ENCODE data around the gene RPS21. TPM values are rescaled to one million over a fixed set of nuclear protein-coding genes. Genes with fewer than 3 reads are reported as not detected.

Gene RPS21
- total RNA-seq, 2 experiments from 2014 or later, result 1,751 to 1,764 TPM

DNA sequence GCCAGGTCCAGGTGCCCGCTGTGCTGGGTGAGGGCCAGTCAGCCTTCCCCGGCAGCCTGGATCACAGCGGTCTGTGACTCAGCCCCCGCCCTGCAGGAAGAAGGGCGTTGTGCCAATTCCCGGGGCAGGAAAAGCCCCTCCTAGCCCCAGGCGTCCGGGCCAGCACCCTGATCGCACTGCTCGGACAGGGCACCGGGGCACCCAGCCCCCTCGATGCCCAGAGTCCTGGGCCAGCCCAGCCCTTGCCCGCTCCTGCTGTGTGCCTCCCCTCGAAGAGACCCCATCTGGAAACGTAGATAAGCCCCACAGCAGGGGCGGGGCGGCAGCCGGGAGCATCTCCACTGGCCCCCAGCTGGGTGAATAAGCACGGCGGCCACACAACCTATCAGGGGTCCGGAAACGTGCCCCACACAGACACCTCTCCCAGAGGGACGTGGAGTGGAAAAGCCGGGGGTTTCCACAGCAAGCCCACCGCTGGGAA is 29.7 kb upstream of the RPS21 start:
- Mint-ChIP-seq H3K27me3 (no peaks in the 10 kb centered on the region), H3K4me3 (no peak overlapping the region), H3K36me3 (ENCODE audit: low read depth) (no peaks in the 10 kb centered on the region), H3K27ac (no peak overlapping the region), H3K9me3 (no peaks in the 10 kb centered on the region), H3K4me1 (no peaks in the 10 kb centered on the region)
- POLR2A ChIA-PET, result no interaction called here
- CTCF ChIA-PET, result no interaction called here
- no peak for DNase-seq

GRCh38 chr20:62357681-62358080 is 29.2 kb upstream of the RPS21 start:
- Mint-ChIP-seq H3K9me3 (no peaks in the 10 kb centered on the region), H3K36me3 (ENCODE audit: low read depth) (no peaks in the 10 kb centered on the region), H3K27me3 (no peaks in the 10 kb centered on the region), H3K27ac (no peak overlapping the region), H3K4me1 (no peaks in the 10 kb centered on the region), H3K4me3 (no peak overlapping the region)
- POLR2A ChIA-PET, result no interaction called here
- no peak for DNase-seq
- CTCF ChIA-PET, result no interaction called here

DNA sequence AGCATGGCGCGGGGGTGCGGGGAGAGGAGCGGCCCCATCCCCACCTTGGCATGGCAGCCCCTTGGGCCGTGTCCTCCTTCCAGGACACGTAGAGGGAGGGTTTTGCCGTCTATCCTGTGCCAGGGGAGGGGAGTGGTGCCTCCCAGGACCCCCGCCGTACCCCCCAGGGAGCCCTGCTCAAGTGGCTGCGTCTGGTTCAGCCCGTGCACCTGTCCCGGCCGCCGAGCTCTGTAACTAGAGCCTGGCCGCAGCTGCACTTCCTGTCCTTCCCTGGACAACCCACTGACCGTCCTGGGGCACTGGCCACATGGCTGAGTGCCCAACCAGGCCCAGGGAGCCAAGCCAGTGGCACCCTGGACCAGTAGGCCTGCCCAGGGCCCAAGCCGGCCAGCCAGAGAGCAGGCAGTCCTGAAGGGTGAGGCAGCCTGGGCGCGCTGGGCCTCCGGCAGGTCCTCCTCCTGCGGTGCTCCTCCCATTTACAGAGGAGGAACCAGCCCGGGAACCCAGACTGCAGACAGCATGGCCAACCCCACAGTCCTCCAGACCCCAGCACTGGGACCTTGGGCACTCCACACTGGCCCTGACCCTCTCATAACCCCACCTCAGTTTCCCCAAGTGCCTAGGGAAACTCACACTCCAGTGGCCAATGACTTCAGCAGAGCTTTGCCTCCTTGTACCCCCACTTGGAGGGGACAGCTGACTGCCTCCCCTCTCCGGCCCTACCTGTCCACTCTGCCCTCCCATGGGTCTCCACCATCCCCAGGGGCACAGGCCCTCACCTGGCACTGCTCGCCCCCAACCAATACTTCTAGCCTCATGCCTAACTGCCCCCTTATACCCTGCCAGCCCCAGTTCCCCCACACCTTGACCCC is 28.5 kb upstream of the RPS21 start:
- CTCF ChIA-PET, result no interaction called here
- no peaks in the 10 kb centered on the region for H3K36me3 Mint-ChIP-seq (ENCODE audit: low read depth)

DNA sequence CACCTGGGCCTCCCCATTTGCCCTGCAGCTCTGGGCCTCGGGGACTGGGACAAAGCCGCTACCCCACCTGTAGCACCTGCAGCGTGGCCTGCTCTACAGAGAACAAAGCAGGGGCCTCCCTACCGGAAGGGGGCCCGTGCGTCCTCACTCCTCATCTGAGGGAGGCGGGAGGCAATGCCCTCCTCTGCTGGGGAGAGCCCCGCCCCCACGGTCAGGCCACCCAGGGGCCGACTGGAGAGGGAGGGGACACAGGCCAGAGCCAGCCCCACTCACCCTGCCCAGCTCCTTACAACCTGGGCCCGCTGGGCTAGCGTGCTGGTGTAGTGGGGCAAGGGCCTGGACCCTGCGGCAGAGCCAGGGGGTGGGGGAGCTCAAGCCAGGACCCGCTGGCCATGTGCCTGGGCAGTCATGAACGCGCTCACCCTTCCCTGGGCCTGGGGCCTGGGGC is 27.8 kb upstream of the RPS21 start:
- Mint-ChIP-seq H3K9me3 (no peaks in the 10 kb centered on the region), H3K4me1 (no peaks in the 10 kb centered on the region), H3K27me3 (no peaks in the 10 kb centered on the region), H3K27ac (no peak overlapping the region), H3K4me3 (no peak overlapping the region), H3K36me3 (ENCODE audit: low read depth) (no peaks in the 10 kb centered on the region)
- DNase-seq, result no peak
- POLR2A ChIA-PET, result no interaction called here
- CTCF ChIA-PET, result no interaction called here

More for the DNA sequence above, 28.5 kb upstream of the RPS21 start:
- no peak overlapping the region for H3K4me3 Mint-ChIP-seq
- H3K27ac Mint-ChIP-seq, result no peak overlapping the region
- DNase-seq, result no peak
- H3K27me3 Mint-ChIP-seq, result no peaks in the 10 kb centered on the region
- no peaks in the 10 kb centered on the region for H3K9me3 Mint-ChIP-seq
- H3K4me1 Mint-ChIP-seq, result no peaks in the 10 kb centered on the region
- POLR2A ChIA-PET, result no interaction called here

GRCh38 chr20:62359491-62360121 is 27.3 kb upstream of the RPS21 start:
- no peak for DNase-seq
- Mint-ChIP-seq H3K4me1 (no peaks in the 10 kb centered on the region), H3K27ac (no peak overlapping the region), H3K9me3 (no peaks in the 10 kb centered on the region), H3K27me3 (no peaks in the 10 kb centered on the region), H3K36me3 (ENCODE audit: low read depth) (no peaks in the 10 kb centered on the region), H3K4me3 (no peak overlapping the region)
- ChIA-PET CTCF (no interaction called here), POLR2A (no interaction called here)

DNA sequence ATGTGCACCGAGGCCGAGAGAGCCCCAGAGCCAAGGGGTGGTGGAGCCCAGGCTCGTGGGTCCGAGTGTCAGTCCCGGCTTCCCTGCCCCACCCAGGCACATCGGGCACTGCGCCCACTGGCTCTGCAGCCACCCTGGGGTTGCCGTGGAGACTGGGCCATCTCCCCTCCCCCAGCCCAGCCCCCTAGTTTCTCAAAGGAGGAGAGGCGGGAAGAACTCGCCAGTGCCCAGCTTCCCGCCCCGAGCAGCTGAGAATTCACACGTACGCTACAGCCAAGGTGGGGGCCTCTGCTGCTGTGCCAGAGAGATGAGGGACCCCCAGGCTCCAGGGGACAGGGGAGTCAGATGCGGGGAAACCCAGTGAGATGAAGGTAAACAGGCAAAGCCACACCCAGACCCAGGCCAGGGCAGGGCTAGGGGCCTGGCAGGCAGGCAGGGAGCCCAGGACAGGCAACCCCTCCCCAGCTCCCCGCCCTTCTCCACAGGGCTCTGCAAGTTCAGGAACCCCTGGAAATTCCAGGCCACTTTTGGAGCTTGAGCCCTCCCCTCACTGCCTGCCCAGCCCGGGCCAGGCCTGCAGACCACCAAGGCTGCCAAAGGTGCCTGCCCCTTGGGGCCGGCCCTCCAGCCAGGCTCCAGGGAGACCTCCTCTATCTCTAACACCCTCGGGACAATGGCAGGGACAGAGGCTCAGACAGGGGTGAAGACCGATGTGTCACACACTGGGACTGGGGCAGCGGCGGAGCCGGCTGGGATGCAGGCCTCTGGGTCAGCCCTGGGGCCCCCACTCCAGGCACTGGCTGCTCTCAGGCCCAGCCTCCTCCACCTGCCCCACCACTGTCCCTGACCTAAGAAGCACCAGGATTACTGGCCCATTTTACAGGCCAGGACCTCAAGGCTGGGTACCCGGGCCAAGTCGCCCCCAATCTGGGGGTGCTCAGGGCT is 25.8 kb upstream of the RPS21 start:
- CTCF ChIA-PET, result no interaction called here
- no peak overlapping the region for H3K27ac Mint-ChIP-seq
- no peak for DNase-seq
- H3K36me3 Mint-ChIP-seq (ENCODE audit: low read depth), result no peaks in the 10 kb centered on the region
- no peaks in the 10 kb centered on the region for H3K9me3 Mint-ChIP-seq
- H3K27me3 Mint-ChIP-seq, result peaks cover 5% of the 10 kb centered on the region
- no peak overlapping the region for H3K4me3 Mint-ChIP-seq
- no peaks in the 10 kb centered on the region for H3K4me1 Mint-ChIP-seq
- POLR2A ChIA-PET, result no interaction called here

DNA sequence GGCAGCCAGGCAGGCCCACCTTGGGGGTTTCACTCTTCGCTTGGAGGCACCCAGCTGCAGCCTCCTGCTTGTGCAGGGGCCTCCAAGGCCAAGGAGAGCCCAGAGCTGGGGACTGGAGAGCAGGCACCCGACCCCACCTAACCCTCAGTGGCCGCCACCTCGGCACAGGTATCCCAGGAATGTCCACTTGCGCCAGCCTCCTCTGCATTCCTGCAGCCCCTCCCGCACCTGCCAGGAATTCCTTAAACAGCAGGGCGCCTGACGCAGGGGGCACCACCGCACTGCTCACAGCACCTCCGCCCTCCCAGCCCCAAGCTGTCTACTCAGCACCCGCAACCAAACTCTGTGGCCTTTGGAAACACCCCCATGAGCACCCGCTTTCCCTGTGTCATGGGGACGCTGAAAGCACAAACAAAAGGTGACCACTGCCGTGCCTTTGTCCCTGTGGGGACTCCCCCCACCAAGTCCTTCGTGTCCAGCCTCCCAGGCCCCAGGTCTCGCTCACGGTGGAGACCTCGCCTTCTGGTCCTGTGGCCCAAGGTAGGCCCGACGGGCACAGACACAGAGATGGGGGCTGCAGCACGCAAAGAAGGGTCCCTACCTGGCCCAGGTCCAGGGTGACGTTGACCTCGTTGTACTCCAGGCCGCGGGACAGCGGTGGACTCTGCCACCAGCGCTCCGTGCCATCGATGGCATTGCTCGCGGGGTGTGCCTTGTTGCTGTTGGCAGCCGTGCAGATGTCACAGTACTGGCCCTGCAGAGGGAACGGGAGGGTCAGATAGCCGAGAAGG is 24.9 kb upstream of the RPS21 start:
- CTCF ChIA-PET, result no interaction called here
- H3K4me1 Mint-ChIP-seq, result no peaks in the 10 kb centered on the region

DNA sequence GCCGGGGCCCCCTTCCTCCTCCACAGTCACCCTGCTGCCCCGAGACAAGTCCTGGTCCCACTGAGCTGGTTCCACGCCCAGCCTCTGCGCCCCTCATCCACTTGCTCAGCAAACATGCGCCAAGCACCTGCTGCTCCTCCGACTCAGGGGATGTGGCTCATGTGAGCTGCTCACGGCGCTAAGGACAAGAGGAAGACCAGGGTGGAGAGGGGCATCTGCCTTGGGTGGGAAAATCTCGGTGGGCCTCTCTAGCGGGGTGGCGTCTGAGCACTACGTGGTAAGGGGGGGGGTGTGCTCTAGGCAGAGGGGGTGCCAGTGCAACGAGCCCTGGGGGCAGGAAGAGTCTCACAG is 24.3 kb upstream of the RPS21 start:
- H3K27me3 Mint-ChIP-seq, result peaks cover 5% of the 10 kb centered on the region
- DNase-seq, result no peak
- H3K9me3 Mint-ChIP-seq, result no peaks in the 10 kb centered on the region
- peaks cover under 1% of the 10 kb centered on the region for H3K4me1 Mint-ChIP-seq
- CTCF ChIA-PET, result no interaction called here
- POLR2A ChIA-PET, result no interaction called here
- H3K36me3 Mint-ChIP-seq (ENCODE audit: low read depth), result no peaks in the 10 kb centered on the region
- H3K27ac Mint-ChIP-seq, result no peak overlapping the region
- no peak overlapping the region for H3K4me3 Mint-ChIP-seq

More for the DNA sequence above, 24.9 kb upstream of the RPS21 start:
- Mint-ChIP-seq H3K27me3 (peaks cover 5% of the 10 kb centered on the region), H3K4me3 (no peak overlapping the region), H3K36me3 (ENCODE audit: low read depth) (no peaks in the 10 kb centered on the region), H3K9me3 (no peaks in the 10 kb centered on the region), H3K27ac (no peak overlapping the region)
- no peak for DNase-seq
- POLR2A ChIA-PET, result no interaction called here

- ChIA-PET POLR2A (no interaction called here), CTCF (no interaction called here)
- Mint-ChIP-seq H3K9me3 (no peaks in the 10 kb centered on the region), H3K27me3 (peaks cover 10% of the 10 kb centered on the region), H3K4me3 (no peak overlapping the region), H3K36me3 (ENCODE audit: low read depth) (no peaks in the 10 kb centered on the region), H3K4me1 (peaks cover 4% of the 10 kb centered on the region), H3K27ac (no peak overlapping the region)
- no peak for DNase-seq
Measured at GRCh38 chr20:62362991-62363919, 23.6 kb upstream of the RPS21 start.

DNA sequence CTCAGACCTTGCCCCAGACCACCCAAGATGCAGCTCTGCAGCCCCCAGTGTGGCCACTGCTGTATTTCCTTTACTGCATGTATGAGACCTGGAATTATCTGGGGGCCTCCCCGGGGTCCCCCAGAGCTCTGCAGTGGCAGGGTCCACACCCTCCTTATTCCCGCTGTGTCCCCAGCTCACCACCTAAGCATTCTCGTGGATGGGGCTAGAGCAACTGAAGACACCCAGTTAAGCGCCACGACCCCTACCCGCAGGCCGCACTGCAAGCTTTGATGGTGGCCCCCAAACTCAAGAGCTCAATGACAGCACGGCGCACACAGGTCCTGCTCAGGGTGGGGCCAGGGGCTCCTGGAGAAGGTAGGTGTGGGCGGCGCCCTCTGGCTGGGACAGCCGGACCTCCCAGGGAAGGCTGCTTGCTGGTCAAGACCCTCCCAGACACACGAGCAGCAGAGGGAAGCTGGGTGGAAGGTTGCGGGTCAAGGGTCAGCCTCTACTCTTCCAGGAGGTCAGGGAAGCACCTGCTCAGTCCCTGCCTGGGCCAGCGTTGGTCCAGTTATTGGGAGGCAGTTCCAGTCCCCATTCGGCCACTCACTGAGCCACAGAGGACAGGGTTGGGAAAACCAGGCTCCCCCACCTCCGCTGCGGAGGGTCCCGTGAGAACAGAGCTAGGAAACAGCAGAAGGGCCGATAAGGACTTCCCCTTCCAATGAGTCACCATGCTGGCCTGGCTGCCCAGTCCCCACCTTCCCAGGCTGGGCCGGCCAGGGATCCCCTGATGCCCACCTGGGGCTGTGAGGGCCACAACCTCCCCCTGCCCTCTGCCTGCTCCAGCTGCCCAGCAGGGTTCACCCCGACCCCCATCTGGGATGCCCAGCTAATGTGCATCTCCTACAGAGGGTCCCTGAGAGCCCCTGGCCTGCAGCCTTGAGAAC is 22.7 kb upstream of the RPS21 start:
- Mint-ChIP-seq H3K9me3 (no peaks in the 10 kb centered on the region), H3K4me1 (peaks cover 4% of the 10 kb centered on the region), H3K4me3 (no peak overlapping the region), H3K36me3 (ENCODE audit: low read depth) (no peaks in the 10 kb centered on the region), H3K27ac (no peak overlapping the region), H3K27me3 (peaks cover 18% of the 10 kb centered on the region)
- CTCF ChIA-PET, result interaction anchor here (1.4 to 1.9 kb wide), 2 partner anchors 19 to 62 kb away, joined by 6 to 7 read pairs; partner anchors contain the start of gene ADRM1
- POLR2A ChIA-PET, result interaction anchor here (1.1 kb wide), 1 partner anchor 62 kb away, joined by 4 read pairs; the partner anchor contains the start of gene ADRM1
- no peak for DNase-seq
